ENCODE results near the gene FERMT2.

The FERMT2 gene

DNA sequence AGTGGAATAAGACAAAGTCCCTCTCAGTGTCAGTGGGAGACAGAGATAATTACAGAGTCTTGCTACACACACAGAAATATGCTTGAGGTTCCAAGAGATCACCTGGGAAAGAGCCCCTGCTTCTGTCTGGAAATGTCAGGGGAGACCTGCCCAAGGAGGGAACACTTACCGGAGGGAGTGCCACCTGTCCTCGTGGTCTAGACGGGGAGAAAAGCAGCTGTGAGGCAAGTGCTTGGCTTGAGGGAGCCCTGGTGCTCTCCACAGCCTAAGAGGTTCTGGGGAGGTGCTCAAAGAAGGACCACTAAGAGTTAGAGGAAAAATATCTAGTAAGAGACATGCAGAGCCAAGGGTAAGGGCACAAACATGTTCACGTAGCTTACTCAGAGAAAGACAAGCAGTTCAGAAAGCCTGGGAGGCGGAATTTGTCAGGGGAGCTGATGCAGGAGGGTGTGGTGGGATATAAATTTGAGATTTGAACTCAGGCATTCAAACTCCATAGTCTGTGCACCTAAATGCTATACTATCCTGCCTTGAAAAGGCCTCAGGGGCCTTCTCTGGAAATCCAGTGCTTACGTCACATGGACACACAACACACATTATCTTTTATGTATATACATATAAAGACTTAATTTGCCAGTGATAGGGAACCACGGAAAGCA, 121.2 kb downstream of the FERMT2 start:
- DNase-seq (ENCODE audit: low read depth): no peak

DNA sequence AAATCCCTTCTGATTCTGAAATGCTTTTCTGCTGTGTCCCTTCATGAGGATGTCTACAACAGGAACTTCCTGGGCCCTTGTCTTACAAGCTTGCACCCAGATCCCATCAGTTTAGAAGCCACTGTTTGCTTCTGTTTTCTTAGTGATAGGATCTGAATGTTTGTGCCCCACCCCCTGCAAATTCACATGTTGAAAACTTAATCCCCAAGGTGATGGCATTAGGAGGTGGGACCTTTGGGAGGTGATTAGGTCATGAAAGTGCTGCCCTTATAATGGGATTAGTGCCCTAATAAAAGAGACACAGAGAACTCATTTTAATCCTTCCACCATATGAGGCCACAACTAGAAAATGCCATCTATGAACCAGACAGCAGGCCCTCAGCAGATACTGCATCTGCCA, 123.4 kb downstream of the FERMT2 start:
- DNase-seq (ENCODE audit: low read depth): no peak

DNA sequence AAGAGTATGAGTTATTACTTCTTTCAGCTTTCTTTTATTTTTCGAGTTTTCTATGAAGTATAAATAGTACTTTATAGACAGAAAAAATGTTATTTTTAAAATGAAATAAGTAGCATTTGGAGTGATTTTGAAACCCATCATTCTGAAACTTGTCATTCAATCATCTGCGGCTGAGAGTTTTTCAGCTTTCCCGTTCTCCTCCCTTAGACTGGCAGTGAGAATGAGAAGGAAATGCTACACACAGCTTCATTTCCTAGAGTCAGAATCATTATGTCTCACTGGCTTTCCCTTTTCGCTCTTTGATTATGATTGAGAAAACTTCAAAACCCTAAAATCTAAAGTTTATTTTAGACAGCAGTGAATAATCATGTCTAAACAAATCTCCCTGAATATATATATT, 125.8 kb downstream of the FERMT2 start:
- DNase-seq (ENCODE audit: low read depth): no peak

DNA sequence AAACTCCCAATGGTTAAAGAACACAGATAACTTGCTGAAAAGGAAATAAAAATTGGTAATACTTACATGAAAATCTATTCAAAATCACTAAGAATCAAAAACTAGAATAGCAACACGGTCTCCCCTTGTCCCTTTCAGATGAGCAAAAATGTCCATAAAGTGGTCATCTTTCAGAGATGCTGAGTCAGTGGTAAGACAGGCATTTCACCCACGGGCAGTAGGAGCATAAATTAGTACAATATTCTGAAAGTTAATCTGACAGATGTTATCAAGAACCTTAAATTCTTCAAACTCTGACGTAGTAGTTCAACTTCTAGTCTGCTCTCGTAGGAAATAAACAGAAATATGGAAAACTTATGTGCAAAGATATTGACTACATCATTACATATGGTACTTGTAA, 126.4 kb downstream of the FERMT2 start:
- DNase-seq (ENCODE audit: low read depth): no peak

DNA sequence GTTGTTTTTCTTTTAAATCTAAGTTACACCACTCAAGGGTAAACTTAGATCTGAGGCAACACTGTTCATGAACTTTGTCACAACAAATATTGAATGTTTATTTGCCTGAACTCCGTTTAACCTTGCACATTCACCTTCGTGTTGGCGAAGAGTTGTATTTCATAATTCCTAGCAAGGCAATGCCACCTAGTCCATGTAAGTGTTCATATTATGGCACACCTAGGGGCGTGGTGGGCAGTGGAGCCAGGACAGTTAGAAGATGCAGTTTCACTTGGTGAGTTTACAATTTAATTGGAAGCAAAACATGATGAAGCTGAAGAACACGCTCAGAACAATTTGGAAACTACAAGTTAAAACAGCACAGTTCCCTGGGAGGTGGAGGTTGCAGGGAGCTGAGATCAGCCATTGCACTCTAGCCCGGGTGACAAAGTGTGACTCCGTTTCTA, 129.0 kb downstream of the FERMT2 start:
- no peak for DNase-seq (ENCODE audit: low read depth)

DNA sequence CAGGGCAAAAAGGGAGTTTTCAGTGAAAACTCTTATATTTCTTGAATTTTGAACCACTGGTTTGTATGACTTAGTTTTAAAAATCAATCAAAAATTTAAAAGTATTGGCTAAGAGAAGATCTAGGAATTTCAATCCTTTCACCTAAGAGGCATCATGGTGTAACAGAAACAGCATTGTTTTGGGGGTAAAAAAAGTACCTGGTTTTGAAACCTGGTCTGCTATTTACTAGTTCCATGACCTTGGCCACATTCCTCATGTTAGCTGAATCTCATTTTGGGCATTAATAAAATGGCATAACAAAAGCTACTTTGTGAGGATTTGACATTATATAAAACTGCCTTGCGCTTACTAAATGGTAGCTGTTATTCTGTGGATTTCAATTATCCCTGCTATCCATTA, 142.7 kb downstream of the FERMT2 start:
- no peak for DNase-seq (ENCODE audit: low read depth)

Measured in T follicular helper cell (primary cell).